ENCODE measurements around the gene THAP12. TPM values are rescaled to one million over a fixed set of nuclear protein-coding genes. Genes with fewer than 3 reads are reported as not detected.

The THAP12 gene
- total and polyA plus RNA-seq, 2 of the 13 experiments (the other 11 are each of a cell fraction or from before 2014, with no cell fraction given): 18.8 to 51.3 TPM

- Histone ChIP-seq H3K27ac (ENCODE audit: extremely low read length, insufficient read depth, low read length) (no peak overlapping the region), H3K4me2 (ENCODE audit: low read depth, low read length) (peak overlapping the region; percentile 65), H3K79me2 (ENCODE audit: insufficient read depth, low read length) (no peaks in the 10 kb centered on the region), H3K4me1 (ENCODE audit: insufficient read depth, low read length) (peaks cover 35% of the 10 kb centered on the region), H3K27me3 (ENCODE audit: control insufficient read depth in 1 of 2, insufficient read depth in 2 of 2, low read length in 2 of 2) (no peaks in the 10 kb centered on the region), H4K20me1 (ENCODE audit: insufficient read depth, low read length) (no peaks in the 10 kb centered on the region), H3K9me3 (ENCODE audit: low read length) (peaks cover 2% of the 10 kb centered on the region; the same call in 1 of the 2 replicates), H2AFZ (ENCODE audit: low read length) (no peak overlapping the region), H3K9ac (ENCODE audit: insufficient read depth, low read depth, low read length) (no peak overlapping the region), H3K36me3 (replicated peaks in 1 of 2; ENCODE audit: control insufficient read depth in 1 of 2, insufficient read depth in 2 of 2, low read length in 2 of 2) (no peaks in the 10 kb centered on the region), H3K4me3 (replicated peaks in 1 of 3; ENCODE audit: insufficient read depth in 1 of 3, low read depth in 2 of 3, low read length in 3 of 3) (peak overlapping the region in 1 of 3 experiments; percentile 37; a peak in 1 of 6 replicates)
- BruUV-seq (replicated peaks): no TSS peak
- WGBS (ENCODE audit: low lambda C conversion rate): 0% methylated on average over 6 of the region's 8 CpGs
- POLR2A ChIA-PET: interaction anchor here (0.9 to 1.4 kb wide), 3 partner anchors 52 to 120 kb away, joined by 3 to 4 read pairs (median 4); partner anchors contain the start of gene GVQW3
- FAIRE-seq (peak; percentile 88), DNase-seq (ENCODE audit: low spot score) (peak; percentile 90), ATAC-seq (peak; percentile 85)
- in situ Hi-C loops (cut with HindIII; ENCODE audit: extremely low pct_ligation_motif_present, low pct_unique_long_range_greater_than_20kb) (no loop called here), intact Hi-C loops (cut with micrococcal nuclease; ENCODE audit: unreplicated experiment) (loop anchor here (1.0 kb wide), 1 partner anchor 91 kb away; no protein-coding TSS in a partner anchor)
- CTCF ChIA-PET (ENCODE audit: low intra/inter-chr PET ratio, low total read pairs): no interaction called here
- TF ChIP-seq FOXA3 (CRISPR knock-in tag; IDR thresholded peaks at IDR 0.05): peak; percentile 66
- TF ChIP-seq TFAP4 (IDR thresholded peaks at IDR 0.05; ENCODE audit: borderline replicate concordance, low read depth): peak; percentile 90
- TF ChIP-seq RARA (CRISPR knock-in tag; IDR thresholded peaks at IDR 0.05): peak; percentile 53; the same call in 1 of the 2 replicates
- no peak for TF ChIP-seq MAFF (IDR thresholded peaks at IDR 0.05; ENCODE audit: low read depth, low read length)
- TF ChIP-seq ONECUT2 (CRISPR knock-in tag; IDR thresholded peaks at IDR 0.05): no peak
- peak; percentile 67 for TF ChIP-seq HNF4A (CRISPR knock-in tag; IDR thresholded peaks at IDR 0.05)
- peak; percentile 18; the same call in 1 of the 2 replicates for TF ChIP-seq CREM (IDR thresholded peaks at IDR 0.05)
- no peak for TF ChIP-seq CREM (CRISPR knock-in tag; IDR thresholded peaks at IDR 0.05)
- peak; percentile 44; the same call in 1 of the 2 replicates for TF ChIP-seq FOXO1 (CRISPR knock-in tag; IDR thresholded peaks at IDR 0.05)
- peak; percentile 89 for TF ChIP-seq ZKSCAN5 (CRISPR knock-in tag; IDR thresholded peaks at IDR 0.05)
- peak; percentile 53; the same call in 1 of the 2 replicates for TF ChIP-seq KDM6A (CRISPR knock-in tag; IDR thresholded peaks at IDR 0.05; ENCODE audit: low read depth)
- TF ChIP-seq ZNF790 (CRISPR knock-in tag; IDR thresholded peaks at IDR 0.05; ENCODE audit: borderline replicate concordance): no peak
- TF ChIP-seq ZNF691 (CRISPR knock-in tag; IDR thresholded peaks at IDR 0.05; ENCODE audit: borderline replicate concordance, low read depth): peak; percentile 46; the same call in 1 of the 2 replicates
- 0 out of 2 replicates have a peak, but pooled peaks have one; percentile 21 for TF ChIP-seq ZNF574 (CRISPR knock-in tag; IDR thresholded peaks at IDR 0.05)
- TF ChIP-seq GATAD2A (CRISPR knock-in tag; IDR thresholded peaks at IDR 0.05): peak; percentile 91
- TF ChIP-seq HOXA3 (CRISPR knock-in tag; IDR thresholded peaks at IDR 0.05): peak; percentile 33; the same call in 1 of the 2 replicates
- TF ChIP-seq FOSL1 (CRISPR knock-in tag; IDR thresholded peaks at IDR 0.05; ENCODE audit: borderline replicate concordance): 0 out of 2 replicates have a peak, but pooled peaks have one; percentile 18
- peak; percentile 36; the same call in 1 of the 2 replicates for TF ChIP-seq HNF4G (IDR thresholded peaks at IDR 0.05; ENCODE audit: borderline replicate concordance, low read depth, low read length)
- TF ChIP-seq HNF4G (CRISPR knock-in tag; IDR thresholded peaks at IDR 0.05; ENCODE audit: borderline replicate concordance, low read depth): no peak
- no peak for TF ChIP-seq ZNF749 (CRISPR knock-in tag; IDR thresholded peaks at IDR 0.05; ENCODE audit: borderline replicate concordance)
- peak; percentile 64; the same call in 1 of the 2 replicates for TF ChIP-seq HDAC2 (CRISPR knock-in tag; IDR thresholded peaks at IDR 0.05)
- TF ChIP-seq HMG20B (CRISPR knock-in tag; conservative IDR thresholded peaks at IDR 0.05): peak; percentile 73
Measured at GRCh38 chr11:76329084-76329648, 51.8 kb downstream of the THAP12 start.

Data from HepG2 (cell line).